ENCODE data around the gene PMP22.

Gene PMP22

DNA sequence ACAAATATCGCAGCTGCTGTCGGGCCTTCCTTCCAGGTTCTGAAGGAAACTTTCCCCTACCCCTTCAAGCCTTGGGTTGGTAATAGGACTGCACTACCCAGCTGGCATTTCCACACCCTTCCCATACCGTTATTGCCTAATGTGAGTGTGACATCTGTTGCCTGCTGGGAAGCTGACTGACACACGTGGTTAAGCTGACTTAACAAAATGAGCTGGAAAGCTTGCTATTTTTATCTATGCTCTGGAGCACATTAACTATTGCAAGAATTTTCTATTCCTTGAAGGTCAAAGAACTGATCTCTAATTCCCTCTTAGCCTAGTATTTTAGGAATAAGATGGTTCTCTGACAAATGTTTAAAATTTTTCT, 79.5 kb downstream of the PMP22 start:
- Histone ChIP-seq H3K4me1 (ENCODE audit: control insufficient read depth in 5 of 5, insufficient read depth in 5 of 5, low read length in 5 of 5) (peaks cover 0 to 18% (median 17%) of the 10 kb centered on the region in 5 donors), H3K36me3 (ENCODE audit: control insufficient read depth in 5 of 5, insufficient read depth in 5 of 5, low read length in 5 of 5) (no peaks in the 10 kb centered on the region), H3K9ac (ENCODE audit: low read length in 5 of 5) (no peak overlapping the region), H3K9me3 (ENCODE audit: control insufficient read depth in 5 of 5, low read length in 5 of 5) (no peaks in the 10 kb centered on the region), H3K4me3 (ENCODE audit: low read depth in 1 of 5, low read length in 5 of 5) (no peak overlapping the region), H3K27ac (ENCODE audit: low read depth, low read length) (no peak overlapping the region), H3K27me3 (ENCODE audit: control insufficient read depth in 5 of 5, insufficient read depth in 4 of 5, low read length in 5 of 5) (no peaks in the 10 kb centered on the region)

DNA sequence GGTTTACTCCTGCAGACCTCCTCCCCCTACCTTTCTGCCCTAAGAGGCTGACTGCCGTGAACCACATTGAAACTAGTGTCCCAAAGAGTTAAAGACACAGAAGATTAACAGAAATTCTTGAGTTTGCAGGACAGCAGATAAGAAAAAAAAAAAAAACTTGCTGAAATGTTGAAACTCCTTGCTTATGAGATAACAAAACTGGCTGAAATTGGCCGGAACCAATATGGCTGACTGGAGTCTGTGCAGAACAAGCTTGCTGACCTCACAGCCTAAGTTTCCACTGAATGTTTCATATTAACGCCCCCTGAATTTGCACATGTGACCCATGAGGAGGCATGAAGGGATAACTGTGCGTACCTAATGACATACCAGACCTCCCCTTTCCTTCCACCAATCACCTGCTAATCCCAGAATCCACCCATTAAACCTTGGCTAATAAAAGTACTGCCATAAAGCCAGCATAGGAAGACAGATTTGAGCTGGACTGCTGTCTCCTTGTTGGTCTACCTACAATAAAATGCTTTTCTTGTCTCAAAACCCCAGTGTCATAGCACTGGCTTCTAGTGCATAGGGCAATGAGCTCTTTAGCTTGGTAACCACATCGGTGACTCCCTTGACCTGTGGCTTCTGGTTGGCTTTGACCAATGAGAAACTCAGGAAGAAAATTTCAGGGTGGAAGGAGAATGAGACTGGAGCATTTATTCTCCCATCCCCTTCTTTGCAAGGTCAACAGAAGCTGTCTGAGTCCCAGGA, 80.1 kb downstream of the PMP22 start:
- Histone ChIP-seq H3K9ac (ENCODE audit: low read length in 5 of 5) (no peak overlapping the region), H3K4me1 (ENCODE audit: control insufficient read depth in 5 of 5, insufficient read depth in 5 of 5, low read length in 5 of 5) (peaks cover 0 to 21% (median 17%) of the 10 kb centered on the region in 5 donors), H3K9me3 (ENCODE audit: control insufficient read depth in 5 of 5, low read length in 5 of 5) (no peaks in the 10 kb centered on the region), H3K27me3 (ENCODE audit: control insufficient read depth in 5 of 5, insufficient read depth in 4 of 5, low read length in 5 of 5) (no peaks in the 10 kb centered on the region), H3K27ac (ENCODE audit: low read depth, low read length) (no peak overlapping the region), H3K4me3 (ENCODE audit: low read depth in 1 of 5, low read length in 5 of 5) (no peak overlapping the region), H3K36me3 (ENCODE audit: control insufficient read depth in 5 of 5, insufficient read depth in 5 of 5, low read length in 5 of 5) (no peaks in the 10 kb centered on the region)

GRCh38 chr17:15181816-15182215, 83.3 kb downstream of the PMP22 start:
- Histone ChIP-seq H3K9ac (ENCODE audit: low read length in 5 of 5) (no peak overlapping the region), H3K4me3 (ENCODE audit: low read depth in 1 of 5, low read length in 5 of 5) (no peak overlapping the region), H3K36me3 (ENCODE audit: control insufficient read depth in 5 of 5, insufficient read depth in 5 of 5, low read length in 5 of 5) (no peaks in the 10 kb centered on the region), H3K9me3 (ENCODE audit: control insufficient read depth in 5 of 5, low read length in 5 of 5) (no peaks in the 10 kb centered on the region), H3K27me3 (ENCODE audit: control insufficient read depth in 5 of 5, insufficient read depth in 4 of 5, low read length in 5 of 5) (no peaks in the 10 kb centered on the region), H3K27ac (ENCODE audit: low read depth, low read length) (no peak overlapping the region), H3K4me1 (ENCODE audit: control insufficient read depth in 5 of 5, insufficient read depth in 5 of 5, low read length in 5 of 5) (peaks cover 0 to 22% (median 16%) of the 10 kb centered on the region in 5 donors)

DNA sequence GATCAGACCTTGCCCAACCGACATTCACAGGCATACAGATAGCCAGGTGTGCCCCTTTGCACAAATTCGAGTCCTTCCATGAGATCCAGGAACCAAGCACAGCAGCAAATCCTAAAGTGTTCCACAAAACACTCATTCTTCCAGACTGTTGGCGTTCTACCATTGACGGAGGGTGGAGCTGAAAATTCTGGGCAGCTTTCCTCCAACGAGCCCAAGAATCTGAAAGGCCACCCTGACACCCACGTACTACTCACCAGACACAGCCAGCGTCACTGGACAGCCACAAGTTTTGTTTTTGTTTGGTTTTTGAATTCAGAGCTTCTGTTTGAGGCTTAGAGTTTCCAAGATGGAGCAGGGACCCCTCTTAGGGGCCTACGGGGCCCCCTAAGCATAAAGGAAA, 83.8 kb downstream of the PMP22 start:
- Histone ChIP-seq H3K36me3 (ENCODE audit: control insufficient read depth in 5 of 5, insufficient read depth in 5 of 5, low read length in 5 of 5) (no peaks in the 10 kb centered on the region), H3K9me3 (ENCODE audit: control insufficient read depth in 5 of 5, low read length in 5 of 5) (no peaks in the 10 kb centered on the region), H3K27ac (ENCODE audit: low read depth, low read length) (no peak overlapping the region), H3K4me1 (ENCODE audit: control insufficient read depth in 5 of 5, insufficient read depth in 5 of 5, low read length in 5 of 5) (peaks cover 0 to 17% (median 12%) of the 10 kb centered on the region in 5 donors), H3K27me3 (ENCODE audit: control insufficient read depth in 5 of 5, insufficient read depth in 4 of 5, low read length in 5 of 5) (no peaks in the 10 kb centered on the region), H3K9ac (ENCODE audit: low read length in 5 of 5) (no peak overlapping the region), H3K4me3 (ENCODE audit: low read depth in 1 of 5, low read length in 5 of 5) (no peak overlapping the region)

GRCh38 chr17:15180121-15180561, 85.0 kb downstream of the PMP22 start:
- H3K9ac ChIP-seq (ENCODE audit: low read length in 5 of 5): no peak overlapping the region
- no peaks in the 10 kb centered on the region for H3K9me3 ChIP-seq (ENCODE audit: control insufficient read depth in 5 of 5, low read length in 5 of 5)
- H3K27ac ChIP-seq (ENCODE audit: low read depth, low read length): no peak overlapping the region
- no peaks in the 10 kb centered on the region for H3K27me3 ChIP-seq (ENCODE audit: control insufficient read depth in 5 of 5, insufficient read depth in 4 of 5, low read length in 5 of 5)
- H3K4me3 ChIP-seq (ENCODE audit: low read depth in 1 of 5, low read length in 5 of 5): no peak overlapping the region
- peaks cover 0 to 9% (median 3%) of the 10 kb centered on the region in 5 donors for H3K4me1 ChIP-seq (ENCODE audit: control insufficient read depth in 5 of 5, insufficient read depth in 5 of 5, low read length in 5 of 5)
- H3K36me3 ChIP-seq (ENCODE audit: control insufficient read depth in 5 of 5, insufficient read depth in 5 of 5, low read length in 5 of 5): no peaks in the 10 kb centered on the region

Measured in subcutaneous abdominal adipose tissue (tissue), 5 donors.